B cell (primary cell): Measurements from ENCODE around the gene KCNH3. TPM values are rescaled to one million over a fixed set of nuclear protein-coding genes. Genes with fewer than 3 reads are reported as not detected.

ENCODE experiments used
- ATAC-seq: fragments of 200-7000 bp; cut with Tn5 transposase; one replicate; pipeline ENCODE4 v1.10.0; 2021; ENCODE audit warnings: low read depth, mild to moderate bottlenecking, moderate number of reproducible peaks, moderate library complexity
- CTCF ChIA-PET: fragments of 350-600 bp; sonication (Branson Sonifier 250); formaldehyde crosslinking; loops from one replicate; lab custom pipeline; 2021; ENCODE audit warnings: antibody characterized with exemption, inconsistent platforms; lab: Charles Lee
- POLR2A ChIA-PET: fragments of 350-600 bp; sonication (Branson Sonifier 250); formaldehyde crosslinking; loops from one replicate; lab custom pipeline; 2021; ENCODE audit warnings: antibody characterized with exemption; lab: Charles Lee
- DNase-seq: peaks from one replicate; pipeline ENCODE4 v3.0.0; 2013
- H2AFZ ChIP-seq: 2 replicates; pipeline ENCODE4 v1.6.1; 2012; ENCODE audit warnings: mild to moderate bottlenecking, low read depth, low read length; ENCODE audit not compliant: insufficient read depth, poor library complexity, severe bottlenecking
- H3K27ac ChIP-seq, 2 donors: 1 replicate in 1 of 2; 2 replicates in 1 of 2; pipeline ENCODE4 v1.5.1; 2012 to 2013; ENCODE audit warnings: low read length in 2 of 2, mild to moderate bottlenecking in 2 of 2, moderate library complexity in 1 of 2
- H3K27me3 ChIP-seq, 4 experiments: fragments of 200-600 bp in 1 of 4; sonication (generic) in 1 of 4; replicated peaks in 1 of 4; 1 replicate in 2 of 4; 2 replicates in 2 of 4; pipeline versions ENCODE4 v1.6.1 to v1.7.0; 2013 to 2016; ENCODE audit warnings: low read length in 3 of 4, mild to moderate bottlenecking in 2 of 4, mixed read lengths in 1 of 4, moderate library complexity in 1 of 4; ENCODE audit not compliant: insufficient read depth in 4 of 4, control insufficient read depth in 3 of 4; ENCODE audit errors: control extremely low read depth in 1 of 4
- H3K36me3 ChIP-seq, 2 experiments: replicated peaks in 1 of 2; 1 replicate in 1 of 2; 2 replicates in 1 of 2; pipeline versions ENCODE4 v1.6.1 to v1.7.1; 2013; ENCODE audit warnings: low read length in 1 of 2; ENCODE audit not compliant: insufficient read depth in 2 of 2, control insufficient read depth in 1 of 2; ENCODE audit errors: control extremely low read depth in 1 of 2, extremely low read depth in 1 of 2
- H3K4me1 ChIP-seq, 2 donors: fragments of 200-600 bp in 1 of 2; sonication (generic) in 1 of 2; 1 replicate in 1 of 2; 2 replicates in 1 of 2; pipeline versions ENCODE4 v1.5.1 to v1.6.1; 2013 to 2017; ENCODE audit warnings: low read length in 2 of 2; ENCODE audit not compliant: control insufficient read depth in 2 of 2, insufficient read depth in 2 of 2
- H3K4me2 ChIP-seq: replicated peaks from 2 replicates; pipeline ENCODE3; 2012; ENCODE audit warnings: mild to moderate bottlenecking, low read depth, low read length; ENCODE audit not compliant: poor library complexity, severe bottlenecking
- H3K4me3 ChIP-seq, 5 experiments: fragments of 200-600 bp in 1 of 5; sonication (generic) in 1 of 5; 1 replicate in 3 of 5; 2 replicates in 2 of 5; pipeline versions ENCODE4 v1.5.1 to v1.7.0; 2011 to 2016; ENCODE audit warnings: low read length in 4 of 5, mild to moderate bottlenecking in 4 of 5, low read depth in 2 of 5, control low read depth in 1 of 5, moderate library complexity in 1 of 5; ENCODE audit not compliant: insufficient read depth in 1 of 5; ENCODE audit errors: control extremely low read depth in 1 of 5, extremely low read depth in 1 of 5
- H3K79me2 ChIP-seq: fragments of 200-600 bp; sonication (generic); one replicate; pipeline ENCODE4 v1.6.0; 2016; ENCODE audit warnings: low read length; ENCODE audit not compliant: control insufficient read depth, insufficient read depth
- H3K9ac ChIP-seq: fragments of 200-600 bp; sonication (generic); 2 replicates; pipeline ENCODE4 v1.6.1; 2017; ENCODE audit warnings: mild to moderate bottlenecking, low read length, moderate library complexity
- H3K9me3 ChIP-seq, 3 donors: one replicate each; pipeline versions ENCODE4 v1.6.1 to v1.7.1; 2013; ENCODE audit warnings: low read length in 2 of 3; ENCODE audit not compliant: control insufficient read depth in 2 of 3, insufficient read depth in 1 of 3; ENCODE audit errors: control extremely low read depth in 1 of 3
- H4K20me1 ChIP-seq: 2 replicates; pipeline ENCODE4 v1.6.0; 2012; ENCODE audit warnings: mild to moderate bottlenecking, low read length; ENCODE audit not compliant: insufficient read depth, control insufficient read depth, poor library complexity, severe bottlenecking
- H3K27ac Mint-ChIP-seq: one replicate; pipeline ENCODE4 v1.8.0; 2021; ENCODE audit warnings: mixed read lengths
- H3K27me3 Mint-ChIP-seq: one replicate; pipeline ENCODE4 v1.8.0; 2021; ENCODE audit warnings: mixed read lengths
- H3K4me1 Mint-ChIP-seq: one replicate; pipeline ENCODE4 v1.8.0; 2021; ENCODE audit warnings: mixed read lengths
- H3K4me3 Mint-ChIP-seq: one replicate; pipeline ENCODE4 v1.8.0; 2021; ENCODE audit warnings: mixed read lengths
- H3K9me3 Mint-ChIP-seq: one replicate; pipeline ENCODE4 v1.8.0; 2022; ENCODE audit warnings: mixed read lengths; ENCODE audit not compliant: insufficient read depth
- CTCF ChIP-seq: fragments of 200-600 bp; IDR thresholded peaks from one replicate; pipeline ENCODE4 v1.8.0; 2022; ENCODE audit warnings: antibody characterized with exemption, mild to moderate bottlenecking
- EZH2 ChIP-seq: IDR thresholded peaks from 2 replicates; pipeline ENCODE4 v1.6.1; 2012; ENCODE audit warnings: borderline replicate concordance, low read depth, mild to moderate bottlenecking, moderate library complexity, low read length; ENCODE audit not compliant: insufficient read depth, poor library complexity, severe bottlenecking
- WGBS: methylation state at CpG from one replicate; pipeline ENCODE4 v1.1.5; 2013; ENCODE audit warnings: missing lambda C conversion rate; ENCODE audit not compliant: insufficient coverage; 5-methylcytosine and 5-hydroxymethylcytosine counted together
- intact Hi-C: fragments of 100-400 bp; cut with micrococcal nuclease; formaldehyde crosslinking; loops from one replicate; pipeline ENCODE4 v1.10.0; 2022
- polyA plus RNA-seq: library from polyadenylated mRNA; depleted of rRNA; stranded (reverse); fragments of >200 nt; gene quantifications from 2 replicates; pipeline ENCODE4 v1.2.3, GENCODE V29; 2012
- total RNA-seq, 2 donors: library from RNA; stranded (reverse); fragments of 120-200 nt in 1 of 2; gene quantifications; 1 replicate in 1 of 2; 2 replicates in 1 of 2; pipeline versions ENCODE4 v1.2.3 to v1.2.4, GENCODE V29; 2013 to 2022

The KCNH3 gene
- total and polyA plus RNA-seq, 2 donors (not counting 1 experiment from before 2014, with no cell fraction given) = 0.49 to 0.54 TPM

GRCh38 chr12:49519574-49519936 is 19.3 kb upstream of the KCNH3 start:
- no peak overlapping the region for H3K4me3 ChIP-seq
- H3K36me3 ChIP-seq = peaks cover 0 to 8% of the 10 kb centered on the region in 2 experiments
- intact Hi-C loops = no loop called here
- WGBS = 98% methylated on average over 5 of the region's 5 CpGs
- peaks cover 3 to 10% of the 10 kb centered on the region in 2 donors for H3K4me1 ChIP-seq
- POLR2A ChIA-PET = no interaction called here
- Mint-ChIP-seq H3K9me3 (no peaks in the 10 kb centered on the region), H3K4me1 (peaks cover 12% of the 10 kb centered on the region), H3K27me3 (no peaks in the 10 kb centered on the region), H3K4me3 (no peak overlapping the region), H3K27ac (no peak overlapping the region)
- H3K4me2 ChIP-seq = no peak overlapping the region
- ATAC-seq = no peak
- no peaks in the 10 kb centered on the region for H4K20me1 ChIP-seq
- H2AFZ ChIP-seq = no peak overlapping the region
- no peaks in the 10 kb centered on the region for H3K9me3 ChIP-seq
- TF ChIP-seq EZH2 (no peak), CTCF (no peak)
- DNase-seq = no peak
- no peak overlapping the region for H3K27ac ChIP-seq
- H3K79me2 ChIP-seq = no peaks in the 10 kb centered on the region
- CTCF ChIA-PET = interaction anchor here (15.7 kb wide), 1 partner anchor 163 kb away, joined by 729 read pairs; the partner anchor contains the start of genes DNAJC22 and SPATS2
- H3K27me3 ChIP-seq = no peaks in the 10 kb centered on the region
- no peak overlapping the region for H3K9ac ChIP-seq

- H3K27ac ChIP-seq = no peak overlapping the region
- no peaks in the 10 kb centered on the region for H3K79me2 ChIP-seq
- H3K27me3 Mint-ChIP-seq = no peaks in the 10 kb centered on the region
- H3K4me3 ChIP-seq = no peak overlapping the region
- H3K9ac ChIP-seq = no peak overlapping the region
- no peaks in the 10 kb centered on the region for H4K20me1 ChIP-seq
- DNase-seq (no peak), ATAC-seq (no peak)
- H3K36me3 ChIP-seq = peaks cover 3 to 22% of the 10 kb centered on the region in 2 experiments
- no peaks in the 10 kb centered on the region for H3K9me3 Mint-ChIP-seq
- H3K4me1 Mint-ChIP-seq = peaks cover 12% of the 10 kb centered on the region
- no peaks in the 10 kb centered on the region for H3K9me3 ChIP-seq
- 100% methylated on average over 2 of the region's 4 CpGs for WGBS
- H3K4me2 ChIP-seq = no peak overlapping the region
- H3K27ac Mint-ChIP-seq = no peak overlapping the region
- H2AFZ ChIP-seq = no peak overlapping the region
- TF ChIP-seq CTCF = no peak
- ChIA-PET POLR2A (no interaction called here), CTCF (interaction anchor here (15.7 kb wide), 1 partner anchor 165 kb away, joined by 729 read pairs; the partner anchor contains the start of genes DNAJC22 and SPATS2)
- no peaks in the 10 kb centered on the region for H3K27me3 ChIP-seq
- intact Hi-C loops = no loop called here
- H3K4me1 ChIP-seq = peaks cover 3 to 10% of the 10 kb centered on the region in 2 donors
- no peak overlapping the region for H3K4me3 Mint-ChIP-seq
Observed at GRCh38 chr12:49521389-49521788, 17.4 kb upstream of the KCNH3 start.
